Amniotic stem cell (primary cell): Measurements from ENCODE around the gene ITIH6.
A peak's percentile ranks its signal among the peaks of the same experiment; 100 is the strongest.
"Not testable (repeated sequence)": the region's sequence is repeated elsewhere in the genome, so short reads cannot be mapped to it uniquely, and the experiment has no call there.

Source experiments
- DNase-seq: peaks from one replicate; lab custom pipeline; 2025; lab: John Stamatoyannopoulos, UW

ITIH6 gene

GRCh38 chrX:54798137-54798536 is at the start of gene ITIH6:
ITIH6 (minus strand) TSS chrX:54798255; CDS start chrX:54798210, 45 bp downstream.
- DNase-seq, result no peak

- not testable (repeated sequence) for DNase-seq
Measured at GRCh38 chrX:54847700-54848099, 49.6 kb upstream of the ITIH6 start.

GRCh38 chrX:54843050-54843449 is 45.0 kb upstream of the ITIH6 start:
- no peak for DNase-seq

GRCh38 chrX:54842607-54843006 is 44.6 kb upstream of the ITIH6 start:
- no peak for DNase-seq

- DNase-seq, result not testable (repeated sequence)
Measured at GRCh38 chrX:54841184-54841874, 43.3 kb upstream of the ITIH6 start.

- DNase-seq, result no peak
Measured at GRCh38 chrX:54838583-54838982, 40.5 kb upstream of the ITIH6 start.

- no peak for DNase-seq
Measured at GRCh38 chrX:54826598-54826997, 28.5 kb upstream of the ITIH6 start.

- no peak for DNase-seq
Measured at GRCh38 chrX:54825716-54826438, 27.8 kb upstream of the ITIH6 start.

- no peak for DNase-seq
Measured at GRCh38 chrX:54824722-54825121, 26.7 kb upstream of the ITIH6 start.

- DNase-seq, result no peak
Measured at GRCh38 chrX:54824195-54824594, 26.1 kb upstream of the ITIH6 start.

- DNase-seq, result no peak
Measured at GRCh38 chrX:54821310-54821709, 23.3 kb upstream of the ITIH6 start.

GRCh38 chrX:54820737-54821136 is 22.7 kb upstream of the ITIH6 start:
- DNase-seq, result no peak

- no peak for DNase-seq
Measured at GRCh38 chrX:54819201-54819600, 21.1 kb upstream of the ITIH6 start.

GRCh38 chrX:54818221-54818620 is 20.2 kb upstream of the ITIH6 start:
- no peak for DNase-seq

- no peak for DNase-seq
Measured at GRCh38 chrX:54817220-54817820, 19.3 kb upstream of the ITIH6 start.

GRCh38 chrX:54812306-54812705 is 14.3 kb upstream of the ITIH6 start:
- DNase-seq, result no peak

GRCh38 chrX:54811301-54811885 is 13.3 kb upstream of the ITIH6 start:
- DNase-seq, result no peak

GRCh38 chrX:54810532-54810931 is 12.5 kb upstream of the ITIH6 start:
- DNase-seq, result no peak

GRCh38 chrX:54808605-54809483 is 10.8 kb upstream of the ITIH6 start:
- DNase-seq, result peak; percentile 78

- DNase-seq, result no peak
Measured at GRCh38 chrX:54808109-54808604, 10.1 kb upstream of the ITIH6 start.

- DNase-seq, result no peak
Measured at GRCh38 chrX:54807524-54808108, 9.6 kb upstream of the ITIH6 start, which contains the start of gene MAGED2. MAGED2 (plus strand) TSS chrX:54807745; CDS start chrX:54809332, 1,587 bp downstream.
